Epidermal melanocyte (primary cell): Measurements from ENCODE around the gene C11orf97.
"Not testable (repeated sequence)": the region's sequence is repeated elsewhere in the genome, so short reads cannot be mapped to it uniquely, and the experiment has no call there.

ENCODE experiments used
- DNase-seq: peaks from one replicate; pipeline ENCODE4 v3.0.0; 2011; ENCODE audit warnings: low spot score; ENCODE audit not compliant: insufficient read length

The C11orf97 gene

GRCh38 chr11:94525546-94526324, 13.5 kb downstream of the C11orf97 start:
- DNase-seq = no peak

GRCh38 chr11:94526645-94527438, 14.6 kb downstream of the C11orf97 start:
- no peak for DNase-seq

- DNase-seq = no peak
These were observed 16.3 kb downstream of the C11orf97 start for GRCh38 chr11:94528551-94528950.

GRCh38 chr11:94532211-94532610, 19.9 kb downstream of the C11orf97 start:
- DNase-seq = no peak

- DNase-seq = no peak
These were observed 20.9 kb downstream of the C11orf97 start for GRCh38 chr11:94533206-94533605.

GRCh38 chr11:94533696-94534630, 21.7 kb downstream of the C11orf97 start:
- no peak for DNase-seq

GRCh38 chr11:94536386-94536785, 24.1 kb downstream of the C11orf97 start:
- no peak for DNase-seq

GRCh38 chr11:94537031-94537600, 24.9 kb downstream of the C11orf97 start:
- no peak for DNase-seq

GRCh38 chr11:94539420-94539819, 27.2 kb downstream of the C11orf97 start:
- DNase-seq = no peak

GRCh38 chr11:94543695-94544645, 31.7 kb downstream of the C11orf97 start, which contains the start of gene FUT4:
FUT4 (plus strand) TSS chr11:94543921; CDS start chr11:94544134, 213 bp downstream.
- peak; percentile 59 for DNase-seq

- no peak for DNase-seq
These were observed 32.5 kb downstream of the C11orf97 start for GRCh38 chr11:94544646-94545263.

GRCh38 chr11:94545264-94546161, 33.3 kb downstream of the C11orf97 start:
- no peak for DNase-seq

GRCh38 chr11:94546162-94546470, 33.9 kb downstream of the C11orf97 start:
- no peak for DNase-seq

GRCh38 chr11:94546886-94547285, 34.6 kb downstream of the C11orf97 start:
- DNase-seq = no peak

GRCh38 chr11:94549146-94549545, 36.9 kb downstream of the C11orf97 start:
- DNase-seq = no peak

- no peak for DNase-seq
These were observed 38.3 kb downstream of the C11orf97 start for GRCh38 chr11:94550513-94550912.

GRCh38 chr11:94553938-94554337, 41.7 kb downstream of the C11orf97 start:
- no peak for DNase-seq

GRCh38 chr11:94555752-94556329, 43.6 kb downstream of the C11orf97 start:
- not testable (repeated sequence) for DNase-seq
